Dermis blood vessel endothelial cell (primary cell): ENCODE results near the gene TCERG1L. TPM values are rescaled to one million over a fixed set of nuclear protein-coding genes. Genes with fewer than 3 reads are reported as not detected.
"Not testable (repeated sequence)": the region's sequence is repeated elsewhere in the genome, so short reads cannot be mapped to it uniquely, and the experiment has no call there.

Experiments used
- DNase-seq: peaks from one replicate; pipeline ENCODE4 v3.0.0; 2010
- total RNA-seq: library from RNA; depleted of rRNA; stranded (reverse); fragments of >200 nt; gene quantifications from 2 replicates; pipeline ENCODE4 v1.2.3, GENCODE V29; 2014

TCERG1L gene
- total RNA-seq, 1 donor from 2014 or later = not detected

DNA sequence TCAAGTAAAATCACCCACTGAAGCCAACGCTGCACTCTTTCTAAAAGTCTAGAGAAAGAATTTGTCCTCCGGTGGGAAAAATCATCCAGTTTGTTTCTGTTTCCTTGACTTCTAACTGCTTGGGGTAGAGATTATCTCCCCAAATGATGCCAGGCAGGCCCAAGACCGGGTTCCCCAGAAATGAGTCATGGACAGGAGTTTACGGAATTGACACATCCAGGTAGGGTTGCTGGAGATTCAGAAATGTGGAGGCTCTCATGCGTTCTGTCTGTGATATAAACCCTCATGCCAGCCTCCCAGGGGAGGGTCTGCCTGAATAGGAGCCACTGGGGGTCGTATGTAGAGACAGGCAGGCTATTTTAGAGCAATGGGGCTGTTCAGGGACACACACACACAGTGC lies 230.9 kb downstream of the TCERG1L start:
- DNase-seq = no peak

DNA sequence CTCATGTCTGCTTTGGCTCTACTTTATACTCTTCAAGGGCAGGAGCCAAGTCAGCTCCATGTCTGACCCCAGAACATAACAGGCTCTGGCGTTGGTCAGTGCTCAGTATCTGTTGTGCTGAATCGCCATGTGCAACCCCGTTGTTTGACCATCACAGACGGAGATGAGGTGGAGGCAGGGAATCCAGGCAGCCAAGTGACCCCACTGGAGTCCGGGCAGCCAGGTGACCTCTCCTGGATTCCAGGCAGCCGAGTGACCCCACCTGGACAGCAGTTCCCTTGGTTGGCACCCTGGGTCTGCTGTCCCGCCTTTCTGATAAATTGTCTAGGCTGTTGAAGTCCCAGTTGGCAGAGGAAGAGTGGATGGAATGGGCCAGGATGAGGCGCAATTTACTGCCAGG lies 232.2 kb downstream of the TCERG1L start:
- DNase-seq = no peak

DNA sequence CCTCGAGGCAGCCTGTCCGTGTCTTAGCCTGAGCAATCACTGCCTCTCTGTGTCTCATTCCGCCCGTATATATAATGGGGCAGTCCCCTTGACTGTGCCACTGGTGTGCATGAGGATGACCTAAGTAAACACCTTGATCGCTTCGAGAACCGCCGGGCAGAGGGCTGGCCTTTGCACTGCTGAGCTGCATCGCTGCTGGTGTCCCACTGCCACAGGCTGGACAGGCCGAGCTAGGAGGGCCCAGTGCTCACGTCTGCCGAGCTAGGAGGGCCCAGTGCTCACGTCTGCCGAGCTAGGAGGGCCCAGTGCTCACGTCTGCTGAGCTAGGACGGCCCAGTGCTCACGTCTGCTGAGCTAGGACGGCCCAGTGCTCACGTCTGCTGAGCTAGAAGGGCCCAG lies 232.6 kb downstream of the TCERG1L start:
- DNase-seq = not testable (repeated sequence)

DNA sequence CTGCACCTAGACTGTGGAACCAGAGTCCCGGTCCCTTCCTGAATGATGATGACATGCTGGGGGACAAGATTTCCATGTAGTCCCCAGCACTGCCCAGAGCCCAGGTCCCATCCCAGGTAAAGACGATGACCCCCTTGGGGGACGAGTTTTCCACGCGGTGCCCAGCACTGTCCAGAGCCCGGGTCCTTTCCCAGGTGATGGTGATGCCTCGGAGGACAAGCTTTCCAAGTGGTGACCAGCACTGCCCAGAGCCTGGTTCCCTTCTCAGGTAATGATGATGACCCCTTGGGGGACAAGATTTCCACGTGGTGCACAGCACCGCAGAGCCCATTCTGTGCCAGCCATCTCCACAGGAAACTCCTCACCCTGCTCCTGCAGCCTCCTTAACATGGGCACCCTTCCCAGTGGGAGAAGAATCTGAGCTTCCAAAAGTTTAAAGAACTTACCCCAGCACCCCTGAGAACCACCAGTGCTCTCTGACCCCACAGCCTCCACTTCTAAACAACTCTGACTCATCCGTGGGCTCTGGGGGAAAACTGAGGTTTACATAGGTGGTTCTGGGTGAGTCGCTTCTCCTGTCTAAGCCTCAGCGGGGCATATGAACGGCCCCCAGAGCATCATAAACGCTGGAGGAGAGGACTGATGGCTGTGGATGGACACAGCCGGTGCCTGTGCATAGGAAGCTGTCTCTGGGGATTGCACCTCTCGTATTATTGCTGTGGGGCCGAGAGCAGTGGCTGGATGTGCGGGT lies 233.2 kb downstream of the TCERG1L start:
- no peak for DNase-seq

DNA sequence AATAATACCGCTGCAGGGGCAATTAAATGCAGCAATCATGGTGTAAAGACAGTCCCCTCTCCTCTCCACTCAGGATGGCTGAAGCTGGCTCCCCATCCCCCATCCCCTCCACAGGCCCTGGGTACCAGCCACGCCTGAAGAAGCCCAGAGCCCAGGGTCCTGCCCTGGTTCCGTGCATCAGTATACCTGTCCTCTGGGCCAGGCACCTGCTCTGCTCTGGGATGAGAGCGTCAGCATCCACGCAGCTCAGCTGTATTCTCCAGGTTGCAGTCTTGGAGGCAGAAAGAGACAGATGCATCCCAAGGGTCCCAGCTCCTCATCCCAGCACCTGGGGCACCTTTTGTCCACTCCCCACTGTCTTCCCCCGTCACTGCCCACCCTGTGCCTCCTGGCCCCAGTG lies 233.8 kb downstream of the TCERG1L start:
- DNase-seq = no peak

DNA sequence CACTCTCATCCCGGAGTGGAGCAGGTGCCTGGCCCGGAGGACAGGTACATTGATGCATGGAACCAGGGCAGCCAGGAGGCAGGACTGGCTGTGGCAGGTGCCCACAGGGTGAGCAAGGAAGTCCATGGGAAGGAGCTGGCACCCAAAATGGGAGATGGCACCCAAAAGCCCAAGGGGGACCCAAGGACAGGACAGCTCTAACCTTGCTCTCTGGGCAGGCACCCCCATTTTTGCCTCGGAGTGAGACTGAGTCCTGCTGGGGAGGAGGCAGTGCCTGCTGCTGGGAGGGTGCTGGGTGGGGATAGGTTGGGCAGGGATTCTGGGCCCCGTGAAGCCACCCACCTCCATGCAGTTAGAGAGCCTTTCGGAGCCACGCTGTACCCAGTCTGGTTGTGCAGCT lies 234.5 kb downstream of the TCERG1L start:
- DNase-seq = no peak

DNA sequence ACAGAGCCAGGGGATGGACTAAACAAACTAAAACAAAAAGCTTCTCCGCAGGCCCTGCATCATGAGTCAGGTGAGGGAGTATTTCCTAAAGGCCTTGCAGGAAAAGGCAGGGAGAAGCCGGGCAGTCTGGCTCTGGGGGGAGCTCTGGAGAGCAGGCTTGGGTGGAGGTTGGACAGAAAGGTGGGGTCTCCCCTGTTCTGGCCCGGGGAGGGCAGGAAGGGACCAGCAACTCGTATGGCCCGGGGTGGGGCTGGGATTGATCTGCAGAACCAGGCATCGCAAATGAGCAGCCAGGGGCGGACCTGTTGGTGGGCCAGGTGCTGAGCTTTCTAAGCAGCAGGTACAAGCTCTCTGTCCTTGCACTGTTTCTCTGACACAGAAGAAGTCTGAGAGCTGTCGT lies 235.2 kb downstream of the TCERG1L start:
- DNase-seq = no peak

DNA sequence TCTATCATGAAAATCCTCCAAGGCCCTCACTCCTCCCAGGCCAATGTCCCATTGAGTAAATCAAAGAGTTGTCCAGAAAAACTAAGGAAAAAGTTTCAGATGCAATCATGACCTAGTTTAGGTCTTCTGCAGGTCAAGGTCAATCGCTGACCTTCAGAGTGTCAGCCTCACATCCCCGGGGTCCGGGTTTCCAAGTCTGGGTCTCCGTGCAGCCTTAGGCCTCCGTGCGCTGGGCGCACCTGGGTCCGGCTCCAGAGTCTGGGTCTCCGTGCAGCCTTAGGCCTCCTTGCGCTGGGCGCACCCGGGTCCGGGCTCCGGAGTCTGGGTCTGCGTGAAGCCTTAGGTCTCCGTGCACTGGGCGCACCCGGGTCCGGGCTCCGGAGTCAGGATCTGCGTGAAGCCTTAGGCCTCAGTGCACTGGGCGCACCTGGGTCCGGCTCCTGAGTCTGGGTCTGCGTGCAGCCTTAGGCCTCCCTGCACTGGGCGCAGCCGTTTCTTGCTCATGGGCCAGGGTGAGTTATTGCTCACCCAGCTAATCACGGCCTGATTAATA lies 236.2 kb downstream of the TCERG1L start:
- DNase-seq = no peak

DNA sequence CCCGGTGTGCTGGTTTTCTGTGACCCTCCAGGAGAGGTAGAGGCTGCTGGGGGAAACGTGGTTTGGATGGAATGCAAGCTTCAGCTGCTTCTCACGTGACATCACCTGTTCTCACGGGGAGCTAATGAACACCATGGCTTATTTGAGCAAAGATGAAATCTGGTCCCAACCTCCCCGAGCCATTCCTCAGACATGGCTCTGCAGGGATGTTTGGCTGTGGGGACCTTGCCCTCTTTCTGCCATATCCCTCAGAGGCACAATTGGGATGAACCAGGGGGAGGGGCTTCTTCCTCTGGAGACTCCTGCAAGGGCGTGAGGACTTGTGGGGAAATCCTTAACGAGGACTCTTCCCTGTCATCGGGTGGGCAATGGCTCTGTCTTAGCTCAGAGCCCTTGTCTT lies 236.8 kb downstream of the TCERG1L start:
- no peak for DNase-seq

DNA sequence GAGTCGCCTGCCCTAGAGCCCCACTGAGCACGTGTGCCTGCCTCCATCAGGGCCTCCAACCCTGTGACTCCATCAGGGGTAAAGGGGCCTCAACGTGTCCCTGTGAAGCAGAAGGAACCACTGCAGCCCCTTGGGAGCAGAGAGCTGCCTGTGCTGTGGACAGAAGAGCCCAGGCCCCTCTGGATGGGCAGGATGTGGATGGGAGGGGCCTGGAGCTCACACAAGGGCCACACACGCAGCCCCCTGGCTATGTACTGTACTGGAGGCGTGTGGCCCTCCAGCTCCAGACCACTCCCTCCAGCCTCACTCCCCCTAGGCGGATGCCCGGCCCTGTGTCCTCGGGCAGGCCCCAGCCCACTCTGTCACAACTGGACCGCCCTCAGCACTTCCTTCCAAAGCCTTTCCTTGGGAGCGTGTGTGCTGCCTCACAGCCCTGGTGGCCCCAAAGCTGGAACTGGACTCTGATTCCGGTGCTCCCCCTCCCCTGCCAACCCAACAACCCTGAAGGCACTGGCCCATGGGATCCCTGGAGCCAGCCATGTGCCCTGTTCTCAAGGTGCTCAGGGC lies 238.0 kb downstream of the TCERG1L start:
- no peak for DNase-seq

DNA sequence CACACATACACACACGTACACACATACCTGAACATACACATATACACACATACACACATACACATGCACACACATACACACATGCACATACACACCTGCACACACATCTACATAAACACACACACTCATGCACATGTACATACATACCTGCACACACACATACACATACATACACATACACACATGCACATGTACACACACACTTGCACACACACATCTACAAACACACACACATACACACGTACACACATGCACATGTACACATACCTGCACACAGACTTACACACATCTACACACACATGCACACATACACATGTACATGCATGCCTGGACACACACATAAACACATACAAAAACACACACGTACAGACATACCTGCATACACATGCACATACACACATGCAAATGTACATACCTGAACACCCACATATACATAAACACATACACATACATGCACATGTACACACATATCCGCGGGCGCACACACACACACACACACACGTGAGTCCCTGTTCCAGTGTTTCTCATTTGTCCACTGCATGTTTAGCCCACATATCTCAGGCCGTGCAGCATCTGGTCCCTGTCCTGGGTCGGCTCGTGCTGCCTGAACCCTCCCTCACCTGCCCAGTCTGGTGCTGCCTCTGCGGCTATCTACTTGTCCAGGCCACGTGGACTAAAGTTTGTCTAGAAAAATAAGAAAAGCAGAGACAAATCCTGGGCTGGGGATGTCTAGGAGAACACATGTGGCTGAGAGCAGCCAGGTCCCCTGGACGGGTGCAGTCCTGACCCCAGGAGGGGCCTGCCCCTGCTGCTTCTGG lies 238.7 kb downstream of the TCERG1L start:
- no peak for DNase-seq

DNA sequence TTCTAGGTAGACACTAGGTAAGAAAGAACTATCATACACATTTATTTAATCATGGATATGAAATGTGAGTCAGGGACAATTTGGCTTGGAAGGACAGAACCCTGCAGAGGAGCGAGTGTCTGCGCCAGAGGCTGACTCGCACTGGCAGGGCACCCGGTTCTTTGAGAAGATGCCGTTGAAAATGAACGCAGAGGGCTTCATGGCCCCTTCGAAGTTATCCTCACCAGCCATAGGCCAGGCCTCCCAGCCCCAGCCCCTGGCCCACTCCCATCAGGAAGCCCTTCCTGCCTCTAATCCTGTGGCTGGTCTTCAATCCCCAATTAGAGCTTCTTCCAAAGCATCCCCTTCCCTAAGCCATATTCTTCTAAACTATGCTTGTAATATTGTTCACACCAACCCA lies 239.8 kb downstream of the TCERG1L start:
- DNase-seq = no peak

DNA sequence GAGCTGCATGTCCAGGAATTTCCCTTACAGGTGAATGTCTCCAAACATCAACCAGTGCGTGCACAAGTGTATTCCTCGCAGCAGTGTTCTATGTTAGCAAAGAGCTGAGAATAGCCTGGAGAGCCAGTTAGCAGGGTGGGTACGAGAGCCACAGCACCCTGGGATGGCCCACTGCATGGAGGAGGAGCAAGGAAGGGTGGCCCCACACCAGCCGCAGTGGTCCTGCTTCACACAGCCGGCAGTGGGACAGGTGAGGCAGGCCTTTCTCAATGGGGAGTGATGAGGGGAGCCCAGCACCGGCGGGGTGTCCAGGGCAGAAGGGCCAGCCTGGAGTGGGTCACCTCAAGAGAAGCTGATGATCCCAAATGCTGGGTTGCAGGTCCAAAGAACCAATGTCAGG lies 240.7 kb downstream of the TCERG1L start:
- no peak for DNase-seq

DNA sequence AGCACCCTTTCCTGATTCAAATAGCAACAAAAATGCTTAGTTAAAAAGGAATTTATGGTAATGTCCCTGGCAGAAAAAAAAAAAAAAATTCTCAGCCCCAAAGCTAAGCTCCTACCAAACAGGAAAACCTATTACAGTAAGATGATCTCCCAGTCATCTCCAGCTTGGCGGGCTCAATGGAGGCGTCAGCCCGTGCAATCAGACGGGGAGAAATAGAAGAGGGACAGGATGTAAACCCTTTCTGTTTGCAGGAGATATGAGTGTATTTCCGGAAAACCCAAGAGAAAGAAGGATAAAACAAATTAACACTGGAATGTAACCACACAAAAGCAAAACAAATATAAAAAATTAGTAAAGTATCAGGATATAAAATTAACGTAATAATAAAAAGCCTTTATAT lies 242.8 kb downstream of the TCERG1L start:
- no peak for DNase-seq

DNA sequence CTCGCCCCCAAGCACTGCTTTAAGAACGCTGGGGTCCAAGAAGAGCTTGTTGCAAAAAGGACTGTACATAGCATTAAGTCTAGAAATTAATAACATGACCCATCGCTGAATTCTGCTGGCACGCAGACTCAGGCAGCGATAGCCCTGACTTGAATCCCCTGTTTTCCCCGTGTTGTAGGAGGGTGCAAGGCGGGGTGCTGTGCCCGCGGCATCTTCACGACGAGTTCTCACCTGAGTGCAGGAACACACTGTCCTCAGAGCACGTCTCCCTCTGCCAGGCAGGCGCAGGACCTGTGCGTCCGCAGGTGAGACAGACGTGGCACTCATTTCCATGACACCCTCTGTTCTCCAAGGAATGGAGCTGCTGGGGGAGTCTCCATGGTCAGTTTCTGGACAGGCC lies 243.2 kb downstream of the TCERG1L start:
- no peak for DNase-seq

DNA sequence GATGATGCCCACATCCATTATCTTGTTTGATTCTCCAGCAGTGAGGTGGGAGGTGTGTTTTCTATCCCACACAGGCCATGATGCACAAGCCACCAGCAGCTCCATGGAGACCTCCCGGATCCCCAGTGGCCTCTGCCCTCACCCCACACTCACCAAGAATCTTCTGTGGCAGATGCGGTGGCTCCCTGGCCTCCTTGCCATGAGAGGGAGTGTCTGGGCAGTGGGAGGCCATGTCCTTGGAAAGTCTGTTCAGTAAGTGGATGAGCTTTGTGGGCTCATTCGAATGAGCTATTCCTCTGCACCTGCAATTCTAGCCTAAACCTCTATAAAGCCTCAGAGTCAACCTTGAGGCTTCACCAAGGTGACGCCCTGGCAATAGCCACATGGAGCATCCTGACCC lies 243.8 kb downstream of the TCERG1L start:
- no peak for DNase-seq

DNA sequence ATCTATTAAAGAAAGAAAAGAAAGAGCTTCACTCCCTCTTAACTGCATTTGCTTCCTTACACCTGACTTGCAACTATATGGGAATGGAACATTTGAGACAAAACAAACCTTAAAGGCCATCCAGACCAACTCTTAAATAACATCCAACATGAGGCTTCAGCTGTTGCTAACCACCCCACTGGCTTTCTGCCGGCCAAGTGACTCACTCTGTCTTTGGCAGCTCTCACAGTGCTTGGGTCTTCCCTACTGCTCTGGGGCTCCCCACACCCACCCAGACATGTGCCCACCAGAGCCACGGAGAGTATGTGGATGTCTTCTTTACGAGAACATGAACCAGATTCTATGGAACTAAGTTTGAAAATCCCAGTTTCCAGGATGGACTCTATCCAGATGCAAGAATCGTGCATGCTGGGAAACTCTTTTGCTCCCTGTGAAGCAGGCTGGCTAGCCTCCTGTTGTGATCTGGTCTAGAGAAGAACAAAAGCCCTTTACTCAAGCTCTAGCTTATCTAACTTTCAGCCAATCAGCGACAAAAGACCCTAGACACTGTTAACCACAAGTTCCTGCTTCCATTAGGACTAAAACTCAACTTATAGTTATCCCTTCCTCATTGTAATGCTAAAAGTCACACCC lies 245.7 kb downstream of the TCERG1L start:
- no peak for DNase-seq

DNA sequence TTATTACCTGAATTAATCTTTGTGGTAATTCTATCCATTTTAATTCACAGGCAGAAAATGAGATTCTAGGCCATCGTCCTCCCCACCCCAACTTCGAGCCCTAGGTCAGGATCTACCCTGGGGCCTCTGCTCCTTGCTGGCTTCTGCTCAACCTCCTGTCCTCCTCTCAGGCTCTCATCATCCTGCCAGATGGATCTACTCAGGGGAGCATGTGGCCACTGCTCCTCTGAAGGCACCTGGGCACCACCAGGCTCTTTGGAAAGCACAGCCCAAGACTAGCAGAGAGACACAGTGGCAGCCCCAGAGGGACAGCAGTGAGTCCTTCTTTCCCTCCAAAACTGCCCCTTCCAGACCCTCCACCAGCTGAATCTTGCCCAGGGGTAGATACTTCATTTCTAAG lies 248.2 kb downstream of the TCERG1L start:
- DNase-seq = no peak

DNA sequence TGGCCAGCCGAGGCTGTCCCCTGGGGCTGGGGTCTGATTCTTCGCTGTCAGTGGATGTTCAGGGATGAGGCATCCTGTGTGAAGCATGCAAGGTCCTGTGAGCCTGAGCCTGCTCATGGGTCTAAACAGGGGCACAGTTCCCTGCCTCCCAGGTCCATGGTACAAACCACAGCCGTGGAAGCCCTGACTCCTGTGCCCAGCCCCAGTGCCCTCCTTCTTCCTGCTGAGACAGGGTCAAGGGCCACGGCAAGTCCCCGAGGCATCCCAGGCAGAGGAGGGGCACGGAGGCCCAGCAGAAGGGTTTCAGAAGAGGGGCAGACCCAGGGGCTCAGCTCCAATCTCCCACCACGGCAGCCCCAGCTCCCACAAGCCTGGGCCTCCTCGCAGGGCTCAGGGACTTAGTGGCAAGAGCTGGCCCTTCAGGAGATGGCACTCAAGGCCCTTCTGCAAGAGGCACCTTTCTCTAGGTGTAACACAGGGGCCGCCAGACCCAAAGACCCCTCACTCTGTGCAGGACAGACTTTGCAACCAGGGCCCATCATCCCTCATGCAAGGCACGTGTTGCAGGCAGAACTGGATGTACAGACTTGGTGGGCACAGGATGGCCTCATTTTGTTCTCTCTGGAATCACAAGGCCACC lies 248.8 kb downstream of the TCERG1L start:
- no peak for DNase-seq

DNA sequence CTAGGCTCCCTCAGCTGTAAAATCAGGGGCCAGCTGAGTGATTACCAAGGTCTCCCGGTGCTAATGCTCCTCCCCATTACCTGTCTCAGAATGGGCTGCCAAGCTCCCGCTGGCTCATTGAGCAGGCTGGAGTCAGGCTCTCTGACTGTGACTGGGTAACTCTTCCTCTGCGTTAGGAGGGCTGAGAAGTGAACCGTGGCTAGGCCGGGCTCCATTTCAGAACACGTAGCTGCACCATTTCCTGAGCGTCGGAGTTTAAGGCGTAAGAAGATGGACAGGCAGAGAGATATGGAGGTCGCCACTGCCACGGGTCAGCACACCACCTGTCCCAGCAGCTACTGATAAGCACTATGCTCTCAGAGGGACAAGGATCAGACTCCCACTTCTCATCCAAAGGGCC lies 250.3 kb downstream of the TCERG1L start:
- DNase-seq = no peak

DNA sequence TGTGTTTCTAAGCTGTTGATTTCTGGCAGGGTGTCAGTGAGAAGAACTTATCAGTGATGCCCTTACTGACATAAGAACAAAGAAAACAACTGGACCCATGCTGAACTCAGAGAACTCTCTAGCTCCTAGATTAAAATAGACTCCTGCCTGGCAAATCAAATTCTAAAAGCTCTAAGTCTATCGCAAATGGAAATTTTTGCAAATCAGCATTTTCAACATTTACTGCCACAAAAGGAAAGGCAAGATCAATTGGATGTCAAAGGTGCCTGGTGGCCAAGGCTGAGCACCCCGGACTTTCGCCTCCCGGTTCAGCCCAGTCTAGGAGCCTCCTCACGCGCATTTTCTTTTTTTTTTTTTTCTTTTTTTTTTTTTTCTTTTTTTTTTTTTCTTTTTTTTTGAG lies 251.6 kb downstream of the TCERG1L start:
- no peak for DNase-seq

DNA sequence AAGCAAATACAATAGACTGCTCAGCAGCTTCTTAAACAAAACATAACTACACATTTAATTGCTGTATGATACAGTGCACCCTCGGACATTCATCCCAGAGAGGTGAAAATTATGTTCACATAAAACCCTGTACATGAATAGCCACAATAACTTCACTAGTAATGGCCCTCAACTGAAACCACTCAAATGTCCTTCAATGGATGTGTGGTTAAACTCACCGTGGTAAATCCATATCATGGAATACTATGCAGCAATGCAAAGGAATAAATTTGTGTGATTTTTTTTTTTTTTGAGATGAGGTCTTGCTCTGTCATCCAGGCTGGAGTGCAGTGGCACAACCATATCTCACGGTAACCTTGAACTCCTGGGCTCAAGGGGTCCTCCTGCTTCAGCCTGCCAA lies 252.7 kb downstream of the TCERG1L start:
- DNase-seq = no peak

DNA sequence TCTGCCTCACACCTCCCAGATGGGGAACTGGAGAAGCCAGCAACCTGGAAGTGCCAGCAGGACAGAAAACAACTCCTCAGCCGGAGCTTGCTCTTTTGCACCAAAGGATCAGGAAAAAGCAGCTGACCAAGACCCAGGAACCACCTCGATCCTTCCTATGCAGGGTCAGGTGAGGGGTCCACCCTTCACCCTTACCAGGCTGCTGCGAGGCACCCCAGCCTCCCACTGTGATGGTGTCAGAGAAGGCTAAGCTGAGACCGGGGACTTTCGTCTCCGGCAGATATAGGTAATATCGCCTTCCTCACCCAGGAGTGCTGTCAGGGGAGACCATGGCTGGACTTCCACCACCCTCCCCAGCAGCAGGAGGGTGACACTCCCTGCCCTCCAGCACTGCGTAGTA lies 254.7 kb downstream of the TCERG1L start:
- DNase-seq = no peak
